A673 (cell line): ENCODE measurements around the gene AP1S3.

ENCODE experiments used
- EZH2 ChIP-seq: fragments of 200-600 bp; sonication (generic); IDR thresholded peaks from 2 replicates; pipeline ENCODE4 v1.6.1; 2017; ENCODE audit warnings: borderline replicate concordance, low read depth, mild to moderate bottlenecking, mixed read lengths, antibody characterized with exemption, low read length; ENCODE audit not compliant: poor library complexity, severe bottlenecking
- TF ChIP-seq, protein P1 (sequence below): fragments of 300-800, 200-600 bp; sonication (generic); conservative IDR thresholded peaks from 2 replicates; pipeline ENCODE4 v1.5.1; 2017; ENCODE audit warnings: low read depth, mild to moderate bottlenecking, antibody characterized with exemption, low read length, moderate library complexity, mixed read lengths

GRCh38 chr2:223737207-223737606, 100.2 kb downstream of the AP1S3 start:
- TF ChIP-seq, protein P1, sequence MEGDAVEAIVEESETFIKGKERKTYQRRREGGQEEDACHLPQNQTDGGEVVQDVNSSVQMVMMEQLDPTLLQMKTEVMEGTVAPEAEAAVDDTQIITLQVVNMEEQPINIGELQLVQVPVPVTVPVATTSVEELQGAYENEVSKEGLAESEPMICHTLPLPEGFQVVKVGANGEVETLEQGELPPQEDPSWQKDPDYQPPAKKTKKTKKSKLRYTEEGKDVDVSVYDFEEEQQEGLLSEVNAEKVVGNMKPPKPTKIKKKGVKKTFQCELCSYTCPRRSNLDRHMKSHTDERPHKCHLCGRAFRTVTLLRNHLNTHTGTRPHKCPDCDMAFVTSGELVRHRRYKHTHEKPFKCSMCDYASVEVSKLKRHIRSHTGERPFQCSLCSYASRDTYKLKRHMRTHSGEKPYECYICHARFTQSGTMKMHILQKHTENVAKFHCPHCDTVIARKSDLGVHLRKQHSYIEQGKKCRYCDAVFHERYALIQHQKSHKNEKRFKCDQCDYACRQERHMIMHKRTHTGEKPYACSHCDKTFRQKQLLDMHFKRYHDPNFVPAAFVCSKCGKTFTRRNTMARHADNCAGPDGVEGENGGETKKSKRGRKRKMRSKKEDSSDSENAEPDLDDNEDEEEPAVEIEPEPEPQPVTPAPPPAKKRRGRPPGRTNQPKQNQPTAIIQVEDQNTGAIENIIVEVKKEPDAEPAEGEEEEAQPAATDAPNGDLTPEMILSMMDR, result no peak
- TF ChIP-seq EZH2, result no peak
